K562 (cell line): Measurements from ENCODE around the gene DUS1L. TPM values are rescaled to one million over a fixed set of nuclear protein-coding genes. Genes with fewer than 3 reads are reported as not detected.

Experiments
- CAMTA2 ChIP-seq: fragments of 250-450 bp; sonication (Bioruptor Pico); conservative IDR thresholded peaks from 2 replicates; pipeline ENCODE4 v1.5.1; 2022
- CCNT2 ChIP-seq: IDR thresholded peaks from 2 replicates; pipeline ENCODE4 v1.6.1; 2011; ENCODE audit warnings: borderline replicate concordance, low read depth, mild to moderate bottlenecking, moderate library complexity, mixed read lengths, low read length; ENCODE audit not compliant: insufficient read length; ENCODE audit errors: extremely low read depth
- DNMT1 ChIP-seq: fragments of 450-650 bp; IDR thresholded peaks from 2 replicates; pipeline ENCODE4 v1.6.1; 2016; ENCODE audit warnings: antibody characterized with exemption, mild to moderate bottlenecking
- FOXA1 ChIP-seq: fragments of 450-650 bp; IDR thresholded peaks from 2 replicates; pipeline ENCODE4 v1.6.1; 2016; ENCODE audit warnings: mild to moderate bottlenecking, borderline replicate concordance
- GABPB1 ChIP-seq: sonication (generic); formaldehyde crosslinking; IDR thresholded peaks from 2 replicates; pipeline ENCODE4 v1.8.0; 2022; ENCODE audit warnings: mild to moderate bottlenecking, missing genetic modification reagents
- KAT7 ChIP-seq: sonication (generic); formaldehyde crosslinking; IDR thresholded peaks from 2 replicates; pipeline ENCODE4 v1.8.0; 2022; ENCODE audit warnings: missing genetic modification reagents, mild to moderate bottlenecking, borderline replicate concordance
- NBN ChIP-seq: fragments of 450-650 bp; IDR thresholded peaks from 2 replicates; pipeline ENCODE4 v1.6.1; 2016; ENCODE audit warnings: low read depth, mild to moderate bottlenecking
- NFRKB ChIP-seq: fragments of 450-650 bp; IDR thresholded peaks from 2 replicates; pipeline ENCODE4 v1.6.1; 2016; ENCODE audit warnings: low read depth
- NR3C1 ChIP-seq: sonication (generic); formaldehyde crosslinking; IDR thresholded peaks from 2 replicates; pipeline ENCODE4 v1.8.1; 2022; ENCODE audit warnings: missing genetic modification reagents
- POLR2H ChIP-seq: IDR thresholded peaks from 2 replicates; pipeline ENCODE4 v1.6.1; 2016; ENCODE audit warnings: missing genetic modification characterization, low read depth, mild to moderate bottlenecking, control low read depth, missing compliant biosample characterization, moderate library complexity
- RAD51 ChIP-seq: fragments of 450-650 bp; IDR thresholded peaks from 2 replicates; pipeline ENCODE4 v1.7.1; 2016; ENCODE audit warnings: low read depth, mild to moderate bottlenecking, borderline replicate concordance
- RBBP5 ChIP-seq: fragments of 200-600 bp; sonication (generic); IDR thresholded peaks from 2 replicates; pipeline ENCODE4 v1.6.1; 2012; ENCODE audit warnings: borderline replicate concordance, mild to moderate bottlenecking, low read length, control low read depth, inconsistent platforms; ENCODE audit not compliant: insufficient read depth, poor library complexity, severe bottlenecking
- STAG1 ChIP-seq: sonication (generic); formaldehyde crosslinking; IDR thresholded peaks from 2 replicates; pipeline ENCODE4 v1.5.0; 2020; ENCODE audit warnings: missing genetic modification reagents, borderline replicate concordance
- TCF3 ChIP-seq: sonication (generic); formaldehyde crosslinking; IDR thresholded peaks from 2 replicates; pipeline ENCODE4 v1.4.0; 2020; ENCODE audit warnings: mild to moderate bottlenecking, missing genetic modification reagents
- ZNF3 ChIP-seq: fragments of 250-450 bp; sonication (Bioruptor Pico); IDR thresholded peaks from 2 replicates; pipeline ENCODE4 v1.5.0; 2021; ENCODE audit warnings: mild to moderate bottlenecking, moderate library complexity
- ZNF561 ChIP-seq: fragments of 450-650 bp; formaldehyde crosslinking; conservative IDR thresholded peaks from 2 replicates; pipeline ENCODE4 v1.4.0; 2020; ENCODE audit warnings: mild to moderate bottlenecking, moderate library complexity
- ZNF586 ChIP-seq: fragments of 450-650 bp; formaldehyde crosslinking; conservative IDR thresholded peaks from 2 replicates; pipeline ENCODE4 v1.4.0; 2020; ENCODE audit warnings: mild to moderate bottlenecking, moderate library complexity
- ZSCAN29 ChIP-seq: fragments of 450-650 bp; IDR thresholded peaks from 2 replicates; pipeline ENCODE4 v1.6.1; 2017
- polyA plus RNA-seq, 8 experiments: library from polyadenylated mRNA; depleted of rRNA in 4 of 8; stranded (reverse) in 5 of 8; unstranded in 3 of 8; fragments of >200 nt; fragmentation: Nextera tagmentation in 2 of 8; fragmentation: Illumina TruSeq in 1 of 8; extraction: Ambion mirVana in 2 of 8; extraction: Trizol in 1 of 8; gene quantifications; 2 replicates each; pipeline versions ENCODE4 v1.2.1 to v1.2.3, GENCODE V29; 2011 to 2014; ENCODE audit warnings: inconsistent platforms in 1 of 8, missing spikeins in 1 of 8
- total RNA-seq, 7 experiments: library from RNA; depleted of rRNA in 6 of 7; stranded (reverse); fragments of >200 nt in 6 of 7; fragmentation: Illumina TruSeq in 2 of 7; extraction: Trizol in 2 of 7; gene quantifications; 2 replicates each; pipeline versions ENCODE4 v1.2.1 to v1.2.3, GENCODE V29; 2011 to 2021; ENCODE audit warnings: low replicate concordance in 1 of 7
- TF ChIP-seq, protein P1 (sequence below), 2 experiments: fragments of 450-650 bp; formaldehyde crosslinking in 1 of 2; IDR thresholded peaks; 2 replicates each; pipeline versions ENCODE4 v1.4.0 to v1.6.1; 2014 to 2020; ENCODE audit warnings: mild to moderate bottlenecking in 2 of 2, borderline replicate concordance in 1 of 2, low read depth in 1 of 2
- TF ChIP-seq, protein P2 (sequence below): fragments of 250-450 bp; sonication (Bioruptor Pico); IDR thresholded peaks from 2 replicates; pipeline ENCODE4 v1.8.0; 2021; ENCODE audit warnings: moderate library complexity, mild to moderate bottlenecking, inconsistent platforms

DUS1L gene
- total and polyA plus RNA-seq, 9 of the 15 experiments (the other 6 are each of a cell fraction or from before 2014, with no cell fraction given): 7.8 to 210 (median 83.9) TPM

DNA sequence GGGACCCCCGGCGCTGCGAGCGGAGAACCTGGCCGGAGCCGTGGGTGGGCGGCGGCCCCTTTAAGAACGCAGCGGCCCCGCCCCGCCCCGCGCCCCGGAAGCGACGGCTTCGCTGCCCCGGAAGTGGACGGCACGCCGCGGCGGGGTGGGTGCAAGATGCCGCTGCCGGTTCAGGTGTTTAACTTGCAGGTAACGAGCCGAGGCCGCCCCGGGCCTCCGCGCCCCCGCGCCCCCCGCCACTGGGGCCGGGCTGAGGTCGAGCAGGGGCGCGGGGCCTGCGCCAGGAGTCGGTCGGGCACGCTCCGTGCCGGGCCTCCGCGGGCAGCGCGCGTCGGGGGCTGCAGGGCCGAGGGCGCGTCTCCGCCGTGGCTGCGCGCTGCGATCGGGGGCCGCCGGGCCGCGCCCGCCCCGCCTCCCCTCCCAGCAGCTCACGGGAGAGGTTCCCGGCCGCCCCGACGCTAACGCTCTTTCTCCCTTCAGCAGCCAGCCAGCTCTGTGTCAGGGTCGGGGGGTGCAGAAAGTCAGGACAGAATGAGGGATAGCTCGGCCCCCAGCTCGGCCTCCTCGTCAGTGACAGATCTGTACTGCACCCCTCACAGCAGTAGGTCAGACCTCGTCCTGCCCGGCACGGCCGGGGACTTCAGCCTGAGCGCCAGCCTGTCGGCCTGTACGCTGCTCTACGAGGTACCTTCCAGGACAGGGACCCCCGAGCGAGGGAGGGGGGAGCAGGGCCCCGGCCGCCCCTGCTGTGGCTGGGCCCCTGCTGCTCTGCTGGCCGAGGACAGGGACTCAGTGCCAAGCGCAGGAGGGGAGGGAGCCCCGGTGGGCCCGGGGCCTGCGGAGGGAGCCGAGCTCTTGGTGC is 13.6 kb downstream of the DUS1L start, which contains the start of the genes GPS1 and RFNG (continued):
- TF ChIP-seq TCF3 (CRISPR knock-in tag) (no peak), NR3C1 (CRISPR knock-in tag) (no peak), NFRKB (no peak), ZSCAN29 (no peak), POLR2H (tag) (no peak), RBBP5 (peak; percentile 72), KAT7 (CRISPR knock-in tag) (no peak), GABPB1 (CRISPR knock-in tag) (peak; percentile 85; the same call in 1 of the 2 replicates), ZNF586 (CRISPR knock-in tag) (no peak), FOXA1 (no peak), CCNT2 (no peak), ZNF561 (CRISPR knock-in tag) (no peak), STAG1 (CRISPR knock-in tag) (no peak), ZNF3 (CRISPR knock-in tag) (no peak), NBN (no peak), CAMTA2 (CRISPR knock-in tag) (no peak), RAD51 (no peak), DNMT1 (no peak)
- TF ChIP-seq, protein P1, sequence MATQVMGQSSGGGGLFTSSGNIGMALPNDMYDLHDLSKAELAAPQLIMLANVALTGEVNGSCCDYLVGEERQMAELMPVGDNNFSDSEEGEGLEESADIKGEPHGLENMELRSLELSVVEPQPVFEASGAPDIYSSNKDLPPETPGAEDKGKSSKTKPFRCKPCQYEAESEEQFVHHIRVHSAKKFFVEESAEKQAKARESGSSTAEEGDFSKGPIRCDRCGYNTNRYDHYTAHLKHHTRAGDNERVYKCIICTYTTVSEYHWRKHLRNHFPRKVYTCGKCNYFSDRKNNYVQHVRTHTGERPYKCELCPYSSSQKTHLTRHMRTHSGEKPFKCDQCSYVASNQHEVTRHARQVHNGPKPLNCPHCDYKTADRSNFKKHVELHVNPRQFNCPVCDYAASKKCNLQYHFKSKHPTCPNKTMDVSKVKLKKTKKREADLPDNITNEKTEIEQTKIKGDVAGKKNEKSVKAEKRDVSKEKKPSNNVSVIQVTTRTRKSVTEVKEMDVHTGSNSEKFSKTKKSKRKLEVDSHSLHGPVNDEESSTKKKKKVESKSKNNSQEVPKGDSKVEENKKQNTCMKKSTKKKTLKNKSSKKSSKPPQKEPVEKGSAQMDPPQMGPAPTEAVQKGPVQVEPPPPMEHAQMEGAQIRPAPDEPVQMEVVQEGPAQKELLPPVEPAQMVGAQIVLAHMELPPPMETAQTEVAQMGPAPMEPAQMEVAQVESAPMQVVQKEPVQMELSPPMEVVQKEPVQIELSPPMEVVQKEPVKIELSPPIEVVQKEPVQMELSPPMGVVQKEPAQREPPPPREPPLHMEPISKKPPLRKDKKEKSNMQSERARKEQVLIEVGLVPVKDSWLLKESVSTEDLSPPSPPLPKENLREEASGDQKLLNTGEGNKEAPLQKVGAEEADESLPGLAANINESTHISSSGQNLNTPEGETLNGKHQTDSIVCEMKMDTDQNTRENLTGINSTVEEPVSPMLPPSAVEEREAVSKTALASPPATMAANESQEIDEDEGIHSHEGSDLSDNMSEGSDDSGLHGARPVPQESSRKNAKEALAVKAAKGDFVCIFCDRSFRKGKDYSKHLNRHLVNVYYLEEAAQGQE (IDR thresholded peaks at IDR 0.05; ENCODE audit: borderline replicate concordance): no peak
- TF ChIP-seq, protein P1 (CRISPR knock-in tag; IDR thresholded peaks at IDR 0.05; ENCODE audit: low read depth): no peak
- TF ChIP-seq, protein P2, sequence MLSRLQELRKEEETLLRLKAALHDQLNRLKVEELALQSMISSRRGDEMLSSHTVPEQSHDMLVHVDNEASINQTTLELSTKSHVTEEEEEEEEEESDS: no peak
